IPS-15b (cell line): ENCODE measurements around the gene NSA2.
"Not testable (repeated sequence)": the region's sequence is repeated elsewhere in the genome, so short reads cannot be mapped to it uniquely, and the experiment has no call there.

Experiments
- H3K27me3 ChIP-seq: one replicate; pipeline ENCODE4 v1.6.1; 2013; ENCODE audit warnings: low read length; ENCODE audit not compliant: control insufficient read depth, insufficient read depth
- H3K36me3 ChIP-seq: one replicate; pipeline ENCODE4 v1.6.1; 2013; ENCODE audit warnings: low read length; ENCODE audit not compliant: control insufficient read depth, insufficient read depth
- H3K4me1 ChIP-seq: one replicate; pipeline ENCODE4 v1.6.1; 2013; ENCODE audit warnings: mild to moderate bottlenecking, low read length; ENCODE audit not compliant: control insufficient read depth, insufficient read depth
- H3K4me3 ChIP-seq: one replicate; pipeline ENCODE4 v1.5.1; 2013; ENCODE audit warnings: low read depth, low read length
- H3K9ac ChIP-seq: one replicate; pipeline ENCODE4 v1.6.1; 2013; ENCODE audit warnings: low read depth, mild to moderate bottlenecking, low read length
- H3K9me3 ChIP-seq: one replicate; pipeline ENCODE4 v1.6.1; 2013; ENCODE audit warnings: mild to moderate bottlenecking, low read length; ENCODE audit not compliant: control insufficient read depth, insufficient read depth

NSA2 gene

GRCh38 chr5:74766849-74767578, at the start of gene NSA2, which contains the start of gene GFM2:
TSS of gene NSA2 (plus strand) at chr5:74767249. CDS start at chr5:74767361, 112 bp downstream.
TSS of gene GFM2 (minus strand) at chr5:74767117. CDS start at chr5:74763742, 3,375 bp downstream.
- Histone ChIP-seq H3K9me3 (no peaks in the 10 kb centered on the region), H3K27me3 (no peaks in the 10 kb centered on the region), H3K4me1 (no peaks in the 10 kb centered on the region), H3K36me3 (no peaks in the 10 kb centered on the region), H3K9ac (peak within 1 kb of the TSS; percentile 82), H3K4me3 (peak within 1 kb of the TSS; percentile 99)

- no peaks in the 10 kb centered on the region for H3K4me1 ChIP-seq
- no peaks in the 10 kb centered on the region for H3K27me3 ChIP-seq
- no peak overlapping the region for H3K9ac ChIP-seq
- H3K9me3 ChIP-seq = no peaks in the 10 kb centered on the region
- H3K4me3 ChIP-seq = no peak overlapping the region
- no peaks in the 10 kb centered on the region for H3K36me3 ChIP-seq
These were observed 49.5 kb upstream of the NSA2 start for GRCh38 chr5:74717596-74717995.

- H3K4me3 ChIP-seq = no peak overlapping the region
- H3K27me3 ChIP-seq = no peaks in the 10 kb centered on the region
- H3K9me3 ChIP-seq = no peaks in the 10 kb centered on the region
- no peaks in the 10 kb centered on the region for H3K4me1 ChIP-seq
- H3K36me3 ChIP-seq = no peaks in the 10 kb centered on the region
- H3K9ac ChIP-seq = no peak overlapping the region
These were observed 44.8 kb upstream of the NSA2 start for GRCh38 chr5:74722271-74722670.

GRCh38 chr5:74725331-74725730, 41.7 kb upstream of the NSA2 start:
- Histone ChIP-seq H3K4me3 (no peak overlapping the region), H3K27me3 (no peaks in the 10 kb centered on the region), H3K36me3 (no peaks in the 10 kb centered on the region), H3K4me1 (no peaks in the 10 kb centered on the region), H3K9me3 (no peaks in the 10 kb centered on the region), H3K9ac (no peak overlapping the region)

- H3K27me3 ChIP-seq = no peaks in the 10 kb centered on the region
- no peaks in the 10 kb centered on the region for H3K9me3 ChIP-seq
- no peaks in the 10 kb centered on the region for H3K36me3 ChIP-seq
- no peak overlapping the region for H3K9ac ChIP-seq
- no peaks in the 10 kb centered on the region for H3K4me1 ChIP-seq
- H3K4me3 ChIP-seq = no peak overlapping the region
These were observed 30.3 kb upstream of the NSA2 start for GRCh38 chr5:74736759-74737158.

GRCh38 chr5:74738406-74738805, 28.6 kb upstream of the NSA2 start:
- Histone ChIP-seq H3K9me3 (no peaks in the 10 kb centered on the region), H3K9ac (no peak overlapping the region), H3K27me3 (no peaks in the 10 kb centered on the region), H3K4me1 (no peaks in the 10 kb centered on the region), H3K36me3 (no peaks in the 10 kb centered on the region), H3K4me3 (no peak overlapping the region)

GRCh38 chr5:74748742-74749141, 18.3 kb upstream of the NSA2 start:
- not testable (repeated sequence) for H3K4me3 ChIP-seq, H3K27me3 ChIP-seq, H3K9me3 ChIP-seq, H3K36me3 ChIP-seq, H3K9ac ChIP-seq, H3K4me1 ChIP-seq

- Histone ChIP-seq H3K9me3 (no peaks in the 10 kb centered on the region), H3K9ac (no peak overlapping the region), H3K27me3 (no peaks in the 10 kb centered on the region), H3K4me3 (no peak overlapping the region), H3K4me1 (no peaks in the 10 kb centered on the region), H3K36me3 (peaks cover 6% of the 10 kb centered on the region)
These were observed 5.8 kb upstream of the NSA2 start for GRCh38 chr5:74761241-74761640.

- Histone ChIP-seq H3K9ac (no peak overlapping the region), H3K9me3 (no peaks in the 10 kb centered on the region), H3K36me3 (peaks cover 3% of the 10 kb centered on the region), H3K4me3 (no peak overlapping the region), H3K27me3 (no peaks in the 10 kb centered on the region), H3K4me1 (no peaks in the 10 kb centered on the region)
These were observed 4.5 kb upstream of the NSA2 start for GRCh38 chr5:74762599-74762998.

- H3K4me1 ChIP-seq = no peaks in the 10 kb centered on the region
- H3K27me3 ChIP-seq = no peaks in the 10 kb centered on the region
- H3K9ac ChIP-seq = no peak overlapping the region
- no peaks in the 10 kb centered on the region for H3K36me3 ChIP-seq
- no peak overlapping the region for H3K4me3 ChIP-seq
- H3K9me3 ChIP-seq = no peaks in the 10 kb centered on the region
These were observed 3.5 kb upstream of the NSA2 start for GRCh38 chr5:74763504-74763903.

GRCh38 chr5:74765201-74765600, 1.8 kb upstream of the NSA2 start:
- H3K9me3 ChIP-seq = no peaks in the 10 kb centered on the region
- H3K27me3 ChIP-seq = no peaks in the 10 kb centered on the region
- H3K4me3 ChIP-seq = no peak overlapping the region
- no peaks in the 10 kb centered on the region for H3K4me1 ChIP-seq
- H3K9ac ChIP-seq = no peak overlapping the region
- H3K36me3 ChIP-seq = no peaks in the 10 kb centered on the region

- no peaks in the 10 kb centered on the region for H3K27me3 ChIP-seq
- H3K36me3 ChIP-seq = no peaks in the 10 kb centered on the region
- peak overlapping the region; percentile 99 for H3K4me3 ChIP-seq
- H3K4me1 ChIP-seq = no peaks in the 10 kb centered on the region
- no peak overlapping the region for H3K9ac ChIP-seq
- no peaks in the 10 kb centered on the region for H3K9me3 ChIP-seq
These were observed 1.1 kb upstream of the NSA2 start for GRCh38 chr5:74765929-74766328.
